HepG2 (cell line): ENCODE data around the gene ZNF557. TPM values are rescaled to one million over a fixed set of nuclear protein-coding genes. Genes with fewer than 3 reads are reported as not detected.

ENCODE experiments used
- BCL3 ChIP-seq: sonication (generic); formaldehyde crosslinking; IDR thresholded peaks from 2 replicates; pipeline ENCODE4 v1.5.1; 2020; ENCODE audit warnings: mild to moderate bottlenecking, missing genetic modification reagents, moderate library complexity
- DDIT3 ChIP-seq: sonication (generic); formaldehyde crosslinking; IDR thresholded peaks from 2 replicates; pipeline ENCODE4 v1.4.0; 2020; ENCODE audit warnings: mild to moderate bottlenecking, missing genetic modification reagents
- FOXA3 ChIP-seq: IDR thresholded peaks from 2 replicates; pipeline ENCODE4 v1.6.1; 2016; ENCODE audit warnings: missing genetic modification reagents, missing compliant biosample characterization
- GPN1 ChIP-seq: sonication (generic); formaldehyde crosslinking; IDR thresholded peaks from 2 replicates; pipeline ENCODE4 v1.5.1; 2020; ENCODE audit warnings: missing genetic modification reagents, borderline replicate concordance
- MAF1 ChIP-seq: sonication (generic); formaldehyde crosslinking; IDR thresholded peaks from 2 replicates; pipeline ENCODE4 v1.5.0; 2020; ENCODE audit warnings: missing genetic modification reagents, borderline replicate concordance
- MIER3 ChIP-seq: IDR thresholded peaks from 2 replicates; pipeline ENCODE4 v1.6.1; 2016; ENCODE audit warnings: missing compliant biosample characterization, borderline replicate concordance
- SALL1 ChIP-seq: sonication (generic); formaldehyde crosslinking; IDR thresholded peaks from 2 replicates; pipeline ENCODE4 v1.8.0; 2022; ENCODE audit warnings: mild to moderate bottlenecking, missing genetic modification reagents
- SMAD3 ChIP-seq: sonication (generic); formaldehyde crosslinking; IDR thresholded peaks from 2 replicates; pipeline ENCODE4 v1.4.0; 2020; ENCODE audit warnings: missing genetic modification reagents
- TCF7 ChIP-seq: sonication (generic); IDR thresholded peaks from 2 replicates; pipeline ENCODE4 v1.6.1; 2016; ENCODE audit warnings: antibody characterized with exemption, low read depth
- XRCC5 ChIP-seq: fragments of 200-400 bp; formaldehyde crosslinking; optimal IDR thresholded peaks from 2 replicates; pipeline ENCODE3; 2017; ENCODE audit warnings: mild to moderate bottlenecking, low read length
- ZBTB4 ChIP-seq: sonication (generic); formaldehyde crosslinking; IDR thresholded peaks from 2 replicates; pipeline ENCODE4 v1.4.0; 2020; ENCODE audit warnings: missing genetic modification reagents, mild to moderate bottlenecking, borderline replicate concordance
- ZFP90 ChIP-seq: sonication (generic); formaldehyde crosslinking; IDR thresholded peaks from 2 replicates; pipeline ENCODE4 v1.8.0; 2022; ENCODE audit warnings: missing genetic modification reagents, mild to moderate bottlenecking, inconsistent platforms, borderline replicate concordance
- ZNF101 ChIP-seq: sonication (generic); formaldehyde crosslinking; IDR thresholded peaks from 2 replicates; pipeline ENCODE4 v1.4.0; 2020; ENCODE audit warnings: mild to moderate bottlenecking, low read depth, missing genetic modification reagents, borderline replicate concordance
- ZNF12 ChIP-seq: sonication (generic); formaldehyde crosslinking; IDR thresholded peaks from 2 replicates; pipeline ENCODE4 v1.5.0; 2020; ENCODE audit warnings: missing genetic modification reagents
- ZNF24 ChIP-seq: fragments of 450-650 bp; IDR thresholded peaks from 2 replicates; pipeline ENCODE4 v1.6.1; 2017; ENCODE audit warnings: antibody characterized with exemption, mild to moderate bottlenecking
- ZNF382 ChIP-seq: sonication (generic); formaldehyde crosslinking; IDR thresholded peaks from 2 replicates; pipeline ENCODE4 v1.5.0; 2020; ENCODE audit warnings: missing genetic modification reagents, mild to moderate bottlenecking, borderline replicate concordance
- ZNF512B ChIP-seq: sonication (generic); formaldehyde crosslinking; IDR thresholded peaks from 2 replicates; pipeline ENCODE4 v1.5.1; 2020; ENCODE audit warnings: missing genetic modification reagents, mild to moderate bottlenecking, borderline replicate concordance
- ZNF547 ChIP-seq: sonication (generic); formaldehyde crosslinking; IDR thresholded peaks from 2 replicates; pipeline ENCODE4 v1.5.1; 2020; ENCODE audit warnings: mild to moderate bottlenecking, missing genetic modification reagents
- ZNF605 ChIP-seq: sonication (generic); formaldehyde crosslinking; IDR thresholded peaks from 2 replicates; pipeline ENCODE4 v1.8.0; 2022; ENCODE audit warnings: mild to moderate bottlenecking, missing genetic modification reagents
- ZNF883 ChIP-seq: sonication (generic); formaldehyde crosslinking; IDR thresholded peaks from 2 replicates; pipeline ENCODE4 v1.5.1; 2020; ENCODE audit warnings: mild to moderate bottlenecking, missing genetic modification reagents; ENCODE audit errors: not compliant biosample characterization
- polyA plus RNA-seq, 8 experiments: library from polyadenylated mRNA; depleted of rRNA in 3 of 8; stranded (reverse) in 7 of 8; unstranded in 1 of 8; fragments of >200 nt; fragmentation: Illumina TruSeq in 4 of 8; extraction: Trizol in 4 of 8; gene quantifications; 2 replicates each; pipeline versions ENCODE4 v1.2.1 to v1.2.3, GENCODE V29; 2011 to 2016; ENCODE audit warnings: low read depth in 4 of 8, missing spikeins in 1 of 8, mixed read lengths in 1 of 8; ENCODE audit not compliant: insufficient read depth in 1 of 8
- total RNA-seq, 5 experiments: library from RNA; depleted of rRNA; stranded (reverse); fragments of >200 nt; fragmentation: Illumina TruSeq; extraction: Trizol; gene quantifications; 2 replicates each; pipeline ENCODE4 v1.2.3, GENCODE V29; 2016; ENCODE audit warnings: low read depth in 1 of 5

ZNF557 gene
- total and polyA plus RNA-seq, 2 of the 13 experiments (the other 11 are each of a cell fraction or from before 2014, with no cell fraction given), result 2.1 to 7.8 TPM

- TF ChIP-seq ZNF24 (no peak), ZFP90 (peak; percentile 61; the same call in 1 of the 2 replicates), ZNF101 (CRISPR knock-in tag) (no peak), ZNF512B (CRISPR knock-in tag) (no peak), ZNF883 (CRISPR knock-in tag) (peak; percentile 44), FOXA3 (CRISPR knock-in tag) (no peak; the same call in 1 of the 2 replicates), MIER3 (CRISPR knock-in tag) (no peak), XRCC5 (peak; percentile 34), DDIT3 (CRISPR knock-in tag) (no peak), ZNF12 (CRISPR knock-in tag) (no peak), ZNF547 (CRISPR knock-in tag) (0 out of 2 replicates have a peak, but pooled peaks have one; percentile 57), ZNF382 (CRISPR knock-in tag) (no peak), MAF1 (CRISPR knock-in tag) (0 out of 2 replicates have a peak, but pooled peaks have one; percentile 52), BCL3 (CRISPR knock-in tag) (no peak; the same call in 1 of the 2 replicates), SMAD3 (CRISPR knock-in tag) (no peak), TCF7 (no peak), SALL1 (CRISPR knock-in tag) (peak; percentile 80), ZBTB4 (CRISPR knock-in tag) (no peak), ZNF605 (CRISPR knock-in tag) (peak; percentile 34; the same call in 1 of the 2 replicates), GPN1 (CRISPR knock-in tag) (no peak)
Measured at GRCh38 chr19:7069042-7069903, at the start of gene ZNF557 (continued).
